Smooth muscle cell (in vitro differentiated cells): ENCODE measurements around the gene RAB27B. TPM values are rescaled to one million over a fixed set of nuclear protein-coding genes. Genes with fewer than 3 reads are reported as not detected.

Source experiments
- DNase-seq: peaks from one replicate; lab custom pipeline; 2025; ENCODE audit not compliant: unreplicated experiment; lab: John Stamatoyannopoulos, UW
- H2AFZ ChIP-seq: fragments of 200-600 bp; sonication (generic); 2 replicates; pipeline ENCODE4 v1.6.0; 2016; ENCODE audit warnings: antibody characterized with exemption, low read depth, mild to moderate bottlenecking
- H3F3A ChIP-seq: fragments of 200-600 bp; sonication (generic); 2 replicates; pipeline ENCODE4 v1.6.0; 2017; ENCODE audit warnings: antibody characterized with exemption, low read depth
- H3K27ac ChIP-seq: fragments of 200-600 bp; sonication (generic); 2 replicates; pipeline ENCODE4 v1.5.1; 2016; ENCODE audit warnings: low read depth, mild to moderate bottlenecking
- H3K27me3 ChIP-seq: fragments of 200-600 bp; sonication (generic); 2 replicates; pipeline ENCODE4 v1.6.1; 2016; ENCODE audit warnings: low read depth, mild to moderate bottlenecking
- H3K36me3 ChIP-seq: fragments of 200-600 bp; sonication (generic); 2 replicates; pipeline ENCODE4 v1.5.1; 2016; ENCODE audit warnings: low read depth
- H3K4me1 ChIP-seq: fragments of 200-600 bp; sonication (generic); 2 replicates; pipeline ENCODE4 v1.5.1; 2016; ENCODE audit warnings: low read depth
- H3K4me2 ChIP-seq: fragments of 200-600 bp; sonication (generic); 2 replicates; pipeline ENCODE4 v1.6.0; 2016; ENCODE audit warnings: mild to moderate bottlenecking
- H3K4me3 ChIP-seq: fragments of 200-600 bp; sonication (generic); 2 replicates; pipeline ENCODE4 v1.5.1; 2016; ENCODE audit warnings: mild to moderate bottlenecking
- H3K79me2 ChIP-seq: fragments of 200-600 bp; sonication (generic); 2 replicates; pipeline ENCODE4 v1.6.0; 2016; ENCODE audit warnings: low read depth, mild to moderate bottlenecking
- H3K9ac ChIP-seq: fragments of 200-600 bp; sonication (generic); 2 replicates; pipeline ENCODE4 v1.6.0; 2016; ENCODE audit warnings: low read depth
- H3K9me3 ChIP-seq: fragments of 200-600 bp; sonication (generic); replicated peaks from 2 replicates; pipeline ENCODE4 v1.5.1; 2016; ENCODE audit warnings: low read depth
- H4K20me1 ChIP-seq: fragments of 200-600 bp; sonication (generic); 2 replicates; pipeline ENCODE4 v1.6.0; 2016; ENCODE audit warnings: low read depth
- CTCF ChIP-seq: fragments of 200-600 bp; sonication (generic); IDR thresholded peaks from 2 replicates; pipeline ENCODE4 v1.5.1; 2017; ENCODE audit warnings: borderline replicate concordance, mild to moderate bottlenecking, antibody characterized with exemption; ENCODE audit not compliant: insufficient read depth, poor library complexity, severe bottlenecking
- WGBS: methylation state at CpG from one replicate; pipeline ENCODE4 v1.1.7; 2016; ENCODE audit warnings: low lambda C conversion rate; 5-methylcytosine and 5-hydroxymethylcytosine counted together
- polyA plus RNA-seq: library from polyadenylated mRNA; unstranded; fragments of >200 nt; fragmentation: Nextera tagmentation; extraction: Ambion mirVana; gene quantifications from 2 replicates; pipeline ENCODE4 v1.2.1, GENCODE V29; 2016
- total RNA-seq: library from RNA; depleted of rRNA; stranded (reverse); fragments of >200 nt; gene quantifications from 2 replicates; pipeline ENCODE4 v1.2.3, GENCODE V29; 2014

Gene RAB27B
- total and polyA plus RNA-seq, 2 experiments from 2014 or later, result 0.98 to 9.5 TPM

GRCh38 chr18:54873884-54874255 lies 45.6 kb downstream of the RAB27B start:
- Histone ChIP-seq H3K9me3 (no peaks in the 10 kb centered on the region), H3K4me3 (no peak overlapping the region), H3K4me2 (no peak overlapping the region), H3K27ac (no peak overlapping the region), H3K9ac (no peak overlapping the region), H3K36me3 (no peaks in the 10 kb centered on the region), H3F3A (peaks cover 3% of the 10 kb centered on the region), H2AFZ (no peak overlapping the region), H3K79me2 (no peaks in the 10 kb centered on the region), H4K20me1 (no peaks in the 10 kb centered on the region), H3K4me1 (peaks cover 5% of the 10 kb centered on the region), H3K27me3 (no peaks in the 10 kb centered on the region)
- 84% methylated on average over 2 of the region's 2 CpGs for WGBS
- no peak for TF ChIP-seq CTCF
- DNase-seq, result no peak

DNA sequence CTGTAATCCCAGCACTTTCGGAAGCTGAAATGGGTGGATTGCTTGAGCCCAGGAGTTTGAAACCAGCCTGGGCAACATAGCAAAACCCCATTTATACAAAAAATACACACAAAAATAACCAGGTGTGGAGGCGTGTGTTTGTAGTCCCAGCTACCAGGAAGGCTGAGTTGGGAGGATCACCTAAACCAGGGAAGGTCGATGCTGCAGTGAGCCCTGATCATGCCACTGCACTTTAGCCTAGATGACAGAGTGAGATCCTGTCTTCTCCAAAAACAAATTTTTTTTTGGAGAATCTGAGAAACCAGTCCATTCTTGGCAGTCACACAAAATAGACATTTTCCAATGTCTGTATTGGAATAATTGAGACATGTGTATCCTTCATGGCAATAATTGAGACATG lies 46.8 kb downstream of the RAB27B start:
- Histone ChIP-seq H3K36me3 (no peaks in the 10 kb centered on the region), H3K79me2 (no peaks in the 10 kb centered on the region), H3K27me3 (no peaks in the 10 kb centered on the region), H3K4me3 (no peak overlapping the region), H3K27ac (no peak overlapping the region), H2AFZ (no peak overlapping the region), H3K9ac (no peak overlapping the region), H3K9me3 (no peaks in the 10 kb centered on the region), H4K20me1 (no peaks in the 10 kb centered on the region), H3K4me1 (peaks cover 13% of the 10 kb centered on the region), H3F3A (peaks cover 8% of the 10 kb centered on the region), H3K4me2 (no peak overlapping the region)
- WGBS, result 81% methylated on average over 3 of the region's 3 CpGs
- no peak for TF ChIP-seq CTCF
- no peak for DNase-seq

- no peak overlapping the region for H3K4me3 ChIP-seq
- DNase-seq, result no peak
- no peaks in the 10 kb centered on the region for H3K36me3 ChIP-seq
- WGBS, result 75% methylated on average over 1 of the region's 1 CpG
- no peaks in the 10 kb centered on the region for H3K27me3 ChIP-seq
- H3K9me3 ChIP-seq, result no peaks in the 10 kb centered on the region
- H2AFZ ChIP-seq, result no peak overlapping the region
- H3K9ac ChIP-seq, result no peak overlapping the region
- peaks cover 14% of the 10 kb centered on the region for H3K4me1 ChIP-seq
- no peak overlapping the region for H3K4me2 ChIP-seq
- H3F3A ChIP-seq, result peaks cover 8% of the 10 kb centered on the region
- no peak for TF ChIP-seq CTCF
- no peaks in the 10 kb centered on the region for H3K79me2 ChIP-seq
- H4K20me1 ChIP-seq, result no peaks in the 10 kb centered on the region
- H3K27ac ChIP-seq, result peak overlapping the region; percentile 83
These were observed 48.8 kb downstream of the RAB27B start for GRCh38 chr18:54877076-54877475.

GRCh38 chr18:54878159-54878622 lies 49.9 kb downstream of the RAB27B start:
- Histone ChIP-seq H3K9ac (no peak overlapping the region), H3F3A (peaks cover 8% of the 10 kb centered on the region), H3K27me3 (no peaks in the 10 kb centered on the region), H3K27ac (peak overlapping the region; percentile 83), H3K79me2 (no peaks in the 10 kb centered on the region), H2AFZ (no peak overlapping the region), H3K9me3 (no peaks in the 10 kb centered on the region), H3K36me3 (no peaks in the 10 kb centered on the region), H3K4me2 (no peak overlapping the region), H4K20me1 (no peaks in the 10 kb centered on the region), H3K4me3 (no peak overlapping the region), H3K4me1 (peaks cover 14% of the 10 kb centered on the region)
- WGBS, result 67% methylated on average over 2 of the region's 2 CpGs
- TF ChIP-seq CTCF, result no peak
- no peak for DNase-seq
